T-helper 22 cell (primary cell): ENCODE measurements around the gene SEMA6D.
"Not testable (repeated sequence)": the region's sequence is repeated elsewhere in the genome, so short reads cannot be mapped to it uniquely, and the experiment has no call there.

Source experiments
- DNase-seq: peaks from one replicate; pipeline ENCODE4 v3.0.0-alpha.2; 2020; ENCODE audit warnings: low read depth

The SEMA6D gene

GRCh38 chr15:47716516-47716915 is 789 bp upstream of the SEMA6D start:
- DNase-seq, result no peak

- DNase-seq, result no peak
These were observed 1.5 kb downstream of the SEMA6D start for GRCh38 chr15:47718497-47719437.

GRCh38 chr15:47719730-47720129 is 2.4 kb downstream of the SEMA6D start:
- DNase-seq, result no peak

- no peak for DNase-seq
These were observed 3.2 kb downstream of the SEMA6D start for GRCh38 chr15:47720555-47720954.

- DNase-seq, result no peak
These were observed 4.4 kb downstream of the SEMA6D start for GRCh38 chr15:47721676-47722075.

- DNase-seq, result no peak
These were observed 7.0 kb downstream of the SEMA6D start for GRCh38 chr15:47724346-47724745.

GRCh38 chr15:47725051-47725450 is 7.7 kb downstream of the SEMA6D start:
- no peak for DNase-seq

GRCh38 chr15:47725906-47726305 is 8.6 kb downstream of the SEMA6D start:
- no peak for DNase-seq

- no peak for DNase-seq
These were observed 9.1 kb downstream of the SEMA6D start for GRCh38 chr15:47726399-47726823.

- no peak for DNase-seq
These were observed 9.8 kb downstream of the SEMA6D start for GRCh38 chr15:47727137-47727536.

- DNase-seq, result no peak
These were observed 10.4 kb downstream of the SEMA6D start for GRCh38 chr15:47727676-47728075.

- DNase-seq, result no peak
These were observed 11.1 kb downstream of the SEMA6D start for GRCh38 chr15:47728426-47728825.

- DNase-seq, result no peak
These were observed 11.6 kb downstream of the SEMA6D start for GRCh38 chr15:47728886-47729285.

- no peak for DNase-seq
These were observed 13.9 kb downstream of the SEMA6D start for GRCh38 chr15:47731230-47731629.

- no peak for DNase-seq
These were observed 14.9 kb downstream of the SEMA6D start for GRCh38 chr15:47732248-47732647.

GRCh38 chr15:47733085-47733484 is 15.8 kb downstream of the SEMA6D start:
- no peak for DNase-seq

- DNase-seq, result no peak
These were observed 19.0 kb downstream of the SEMA6D start for GRCh38 chr15:47736143-47736786.

- DNase-seq, result no peak
These were observed 20.2 kb downstream of the SEMA6D start for GRCh38 chr15:47737477-47737876.

GRCh38 chr15:47738144-47738825 is 21.0 kb downstream of the SEMA6D start:
- DNase-seq, result not testable (repeated sequence)

GRCh38 chr15:47741082-47741481 is 23.8 kb downstream of the SEMA6D start:
- DNase-seq, result no peak

- no peak for DNase-seq
These were observed 24.6 kb downstream of the SEMA6D start for GRCh38 chr15:47741907-47742306.

- DNase-seq, result no peak
These were observed 25.0 kb downstream of the SEMA6D start for GRCh38 chr15:47742334-47742733.

GRCh38 chr15:47742742-47743141 is 25.4 kb downstream of the SEMA6D start:
- DNase-seq, result no peak
